B cell (primary cell): Measurements from ENCODE around the gene MTHFR.

Source experiments
- EZH2 ChIP-seq: IDR thresholded peaks from 2 replicates; pipeline ENCODE4 v1.6.1; 2012; ENCODE audit warnings: borderline replicate concordance, low read depth, mild to moderate bottlenecking, moderate library complexity, low read length; ENCODE audit not compliant: insufficient read depth, poor library complexity, severe bottlenecking
- TF ChIP-seq, protein P1 (sequence below): fragments of 200-600 bp; IDR thresholded peaks from one replicate; pipeline ENCODE4 v1.8.0; 2022; ENCODE audit warnings: antibody characterized with exemption, mild to moderate bottlenecking

DNA sequence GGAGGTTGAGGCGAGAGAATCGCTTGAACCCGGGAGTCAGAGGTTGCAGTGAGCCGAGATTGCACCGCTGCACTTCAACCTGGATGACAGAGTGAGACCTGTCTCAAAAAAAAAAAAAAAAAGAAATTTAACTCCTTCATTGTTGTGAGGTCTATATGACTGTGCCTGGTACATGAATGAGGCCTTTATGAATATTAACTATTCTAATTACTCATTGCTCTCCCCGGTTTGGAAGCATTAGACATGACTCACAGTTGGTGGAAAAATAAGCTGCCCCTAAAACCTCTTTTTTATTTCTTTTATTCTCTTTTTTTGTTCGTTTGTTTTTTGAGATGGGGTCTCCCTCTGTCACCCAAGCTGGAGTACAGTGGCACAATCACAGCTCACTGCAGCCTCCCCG lies 49.7 kb upstream of the MTHFR start:
- TF ChIP-seq, protein P1, sequence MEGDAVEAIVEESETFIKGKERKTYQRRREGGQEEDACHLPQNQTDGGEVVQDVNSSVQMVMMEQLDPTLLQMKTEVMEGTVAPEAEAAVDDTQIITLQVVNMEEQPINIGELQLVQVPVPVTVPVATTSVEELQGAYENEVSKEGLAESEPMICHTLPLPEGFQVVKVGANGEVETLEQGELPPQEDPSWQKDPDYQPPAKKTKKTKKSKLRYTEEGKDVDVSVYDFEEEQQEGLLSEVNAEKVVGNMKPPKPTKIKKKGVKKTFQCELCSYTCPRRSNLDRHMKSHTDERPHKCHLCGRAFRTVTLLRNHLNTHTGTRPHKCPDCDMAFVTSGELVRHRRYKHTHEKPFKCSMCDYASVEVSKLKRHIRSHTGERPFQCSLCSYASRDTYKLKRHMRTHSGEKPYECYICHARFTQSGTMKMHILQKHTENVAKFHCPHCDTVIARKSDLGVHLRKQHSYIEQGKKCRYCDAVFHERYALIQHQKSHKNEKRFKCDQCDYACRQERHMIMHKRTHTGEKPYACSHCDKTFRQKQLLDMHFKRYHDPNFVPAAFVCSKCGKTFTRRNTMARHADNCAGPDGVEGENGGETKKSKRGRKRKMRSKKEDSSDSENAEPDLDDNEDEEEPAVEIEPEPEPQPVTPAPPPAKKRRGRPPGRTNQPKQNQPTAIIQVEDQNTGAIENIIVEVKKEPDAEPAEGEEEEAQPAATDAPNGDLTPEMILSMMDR = no peak
- TF ChIP-seq EZH2 = no peak
